DMS 273 treated with DMSO at 0.1 percent for 48 hours (cell line): ENCODE data around the gene DDI1.

Experiments used
- DNase-seq: peaks from one replicate; lab custom pipeline; 2025; lab: John Stamatoyannopoulos, UW

Gene DDI1

GRCh38 chr11:104036588-104036987 is at the start of gene DDI1:
TSS of gene DDI1 (plus strand) at chr11:104036640. CDS start at chr11:104036823, 183 bp downstream.
- no peak for DNase-seq

- DNase-seq, result no peak
Observed at GRCh38 chr11:103987629-103988594, 48.5 kb upstream of the DDI1 start.

GRCh38 chr11:103988595-103988969 is 47.9 kb upstream of the DDI1 start:
- DNase-seq, result no peak

DNA sequence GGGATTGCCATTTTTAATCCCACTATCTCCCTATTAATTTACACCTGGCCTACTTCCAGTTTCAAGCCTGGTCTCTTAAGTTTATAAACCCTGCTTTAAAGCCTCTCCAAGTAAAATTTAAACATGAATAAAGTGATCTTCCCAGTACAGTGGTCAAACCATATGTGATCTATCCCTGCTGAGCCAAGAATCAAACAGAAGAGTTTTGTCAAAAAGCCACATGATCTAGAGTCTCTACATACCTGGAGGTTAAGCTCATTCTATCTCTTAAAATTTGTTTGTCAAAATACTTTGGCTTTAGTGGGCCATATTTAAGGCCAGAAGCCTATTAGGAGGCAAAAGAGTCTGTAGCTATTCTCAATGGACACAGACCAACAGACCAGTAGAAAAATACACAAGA is 42.9 kb upstream of the DDI1 start:
- DNase-seq, result no peak

DNA sequence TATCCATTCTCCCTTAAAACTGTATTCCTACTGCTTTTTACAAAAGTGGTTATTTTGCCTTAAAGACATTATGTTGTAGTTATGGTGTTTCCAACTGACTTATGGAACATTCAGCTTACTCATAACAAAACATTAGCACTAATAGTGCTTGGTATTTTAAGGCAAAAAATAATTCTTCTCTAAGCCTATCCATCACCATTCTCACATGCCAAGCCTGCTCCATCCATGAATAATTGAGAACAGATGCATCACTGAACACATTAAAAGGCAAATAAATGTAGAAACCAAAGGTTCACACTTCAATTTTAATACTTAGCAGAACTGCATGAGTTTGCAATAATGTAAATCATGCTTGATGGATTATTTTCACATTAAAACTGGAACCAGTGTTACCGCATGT is 42.3 kb upstream of the DDI1 start:
- DNase-seq, result no peak

DNA sequence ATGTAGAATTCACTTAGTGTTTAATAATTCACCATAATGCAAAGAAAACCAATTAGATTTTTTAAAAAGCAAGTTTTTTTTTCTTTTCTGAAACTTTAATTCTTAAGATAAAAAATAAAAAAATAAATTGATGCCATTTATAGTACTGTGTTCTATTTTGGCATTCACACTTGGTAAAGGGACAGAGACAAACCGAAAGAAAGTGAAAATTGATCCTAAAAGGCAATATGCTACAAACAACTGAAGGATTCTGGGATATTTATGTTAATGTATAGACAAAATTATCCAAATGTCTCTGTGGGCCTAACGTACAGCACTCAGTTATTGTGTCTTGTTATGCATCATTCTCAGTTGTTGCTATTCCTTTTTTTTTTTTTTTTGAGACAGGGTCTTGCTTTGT is 41.9 kb upstream of the DDI1 start:
- DNase-seq, result no peak

DNA sequence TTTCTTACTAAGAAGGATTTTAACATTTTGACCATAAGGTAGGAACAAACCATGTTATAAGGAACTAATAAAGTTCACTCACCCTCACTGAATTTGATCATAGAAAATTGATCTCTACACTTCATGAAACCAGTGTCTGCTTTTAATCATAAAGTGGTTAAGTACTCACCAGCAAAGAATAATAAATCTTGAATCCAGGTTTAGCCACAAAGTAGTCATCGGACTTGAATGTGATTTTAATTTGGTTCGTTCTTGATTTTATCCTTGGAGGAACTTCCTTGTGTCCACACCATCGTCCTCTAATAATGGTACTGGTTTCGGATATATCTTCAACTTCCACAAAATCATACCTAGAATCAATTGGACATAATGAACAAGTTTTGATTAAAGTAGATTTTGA is 40.5 kb upstream of the DDI1 start:
- no peak for DNase-seq

GRCh38 chr11:103997082-103997481 is 39.4 kb upstream of the DDI1 start:
- DNase-seq, result no peak

GRCh38 chr11:103998826-103999508 is 37.5 kb upstream of the DDI1 start:
- no peak for DNase-seq

- DNase-seq, result no peak
Observed at GRCh38 chr11:104000798-104001197, 35.6 kb upstream of the DDI1 start.

DNA sequence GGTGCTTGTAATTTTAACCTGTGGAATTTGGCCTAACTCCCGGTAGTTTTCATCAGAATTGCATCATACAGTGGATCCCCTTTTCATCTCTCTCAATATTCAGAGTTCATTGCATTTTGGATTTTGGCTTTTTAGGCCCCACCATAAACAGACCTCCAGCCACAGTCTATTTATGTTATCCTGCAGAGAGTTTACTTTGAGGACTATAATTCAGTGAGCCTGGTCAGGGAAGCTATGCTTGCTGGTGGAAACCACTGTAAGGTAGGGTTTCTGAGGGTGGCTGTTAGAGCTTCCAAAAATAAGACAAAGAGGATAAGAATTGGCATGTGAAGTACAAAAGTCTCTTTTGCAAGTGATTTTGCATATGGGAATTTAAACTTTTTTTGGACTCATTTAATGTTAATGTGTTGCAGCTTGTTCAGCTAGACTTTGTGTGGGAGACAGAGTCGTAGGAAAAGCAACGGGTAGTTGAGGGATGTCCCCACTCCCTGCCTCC is 34.8 kb upstream of the DDI1 start:
- DNase-seq, result no peak

DNA sequence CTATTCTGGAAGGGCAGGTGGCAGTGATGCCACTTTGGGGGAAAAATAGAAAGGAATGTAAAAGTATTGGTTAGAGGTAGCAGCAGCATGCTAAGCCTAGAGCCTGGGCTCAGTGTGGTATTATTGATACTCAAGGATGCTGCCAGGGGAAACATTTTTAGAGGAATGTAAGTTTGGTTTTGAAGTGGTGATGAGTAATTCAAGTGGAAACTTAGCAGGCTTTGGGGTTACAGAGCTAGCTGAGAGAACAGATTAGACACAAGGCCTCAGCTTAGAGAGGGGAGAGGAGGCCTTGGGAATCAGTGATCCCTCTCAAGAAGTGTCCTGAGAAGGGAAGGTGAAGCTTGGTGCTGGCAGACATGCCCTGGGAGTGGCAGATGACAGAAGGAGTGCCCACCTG is 32.9 kb upstream of the DDI1 start:
- no peak for DNase-seq

DNA sequence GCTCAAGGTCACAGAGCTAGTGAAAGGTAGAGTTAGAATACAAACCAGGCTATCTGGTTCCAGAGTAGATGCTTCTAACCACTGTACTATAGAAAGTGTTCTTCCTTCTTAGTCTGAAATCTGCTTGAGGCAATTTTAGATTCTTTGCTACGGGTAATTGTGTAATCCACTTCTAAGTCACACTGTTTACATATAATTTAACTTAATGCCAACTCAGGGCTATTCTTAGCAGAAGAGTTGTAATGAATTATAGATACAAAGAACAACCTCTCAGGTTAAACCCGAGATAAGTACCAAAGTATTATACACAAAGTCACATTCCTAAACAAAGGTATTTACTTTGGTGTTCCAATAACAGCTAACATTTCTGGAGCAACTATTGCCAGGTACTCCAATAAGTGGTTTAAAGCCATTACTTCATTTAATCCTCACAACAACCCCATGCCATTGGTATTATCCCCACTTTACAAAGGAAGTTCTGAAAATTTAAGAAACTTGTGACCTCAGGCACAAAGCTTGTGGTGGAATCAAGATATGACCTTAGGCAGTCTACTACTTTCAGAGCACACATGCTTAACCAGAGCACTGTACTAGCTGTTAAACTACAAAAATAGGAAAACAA is 31.1 kb upstream of the DDI1 start:
- DNase-seq, result no peak

DNA sequence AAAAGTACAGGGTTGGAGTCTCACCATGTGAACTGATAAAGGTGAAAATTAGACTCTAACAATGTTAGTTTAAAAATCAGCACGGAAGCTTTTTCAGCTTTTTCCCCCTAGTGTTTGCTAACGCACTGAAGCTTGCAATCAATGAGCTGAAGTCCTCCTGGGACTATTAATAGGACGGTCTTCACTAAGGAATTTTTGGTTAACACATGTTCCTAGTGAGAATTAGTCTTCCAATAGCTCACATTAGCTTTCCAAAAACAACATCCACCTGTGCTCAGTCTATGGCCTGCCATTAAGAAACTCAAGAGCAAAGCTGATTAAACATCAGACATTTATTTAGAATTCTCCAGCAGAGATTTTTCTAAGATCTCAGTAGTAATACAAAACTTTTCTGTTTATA is 26.7 kb upstream of the DDI1 start:
- DNase-seq, result no peak

DNA sequence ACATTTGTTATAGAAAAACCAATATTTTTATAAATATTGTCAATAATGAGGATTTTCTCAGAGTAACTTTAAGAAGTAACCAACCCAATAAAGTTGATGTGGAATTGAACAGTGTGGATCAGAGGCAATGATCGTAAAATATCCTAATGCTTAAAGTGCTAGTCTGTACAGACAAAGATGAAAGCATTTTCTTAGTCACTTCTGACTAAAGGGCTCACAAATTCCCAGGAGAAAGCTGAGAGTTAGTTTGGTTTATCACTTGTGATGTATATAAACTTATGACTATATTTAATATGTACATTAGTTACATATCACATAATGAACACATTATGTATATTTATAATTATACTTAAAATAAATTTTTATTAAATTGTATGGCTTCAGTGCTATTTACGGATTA is 25.4 kb upstream of the DDI1 start:
- no peak for DNase-seq

GRCh38 chr11:104015649-104016415 is 20.6 kb upstream of the DDI1 start:
- DNase-seq, result no peak

- DNase-seq, result no peak
Observed at GRCh38 chr11:104024572-104024971, 11.9 kb upstream of the DDI1 start.

GRCh38 chr11:104028476-104029263 is 7.8 kb upstream of the DDI1 start:
- no peak for DNase-seq

DNA sequence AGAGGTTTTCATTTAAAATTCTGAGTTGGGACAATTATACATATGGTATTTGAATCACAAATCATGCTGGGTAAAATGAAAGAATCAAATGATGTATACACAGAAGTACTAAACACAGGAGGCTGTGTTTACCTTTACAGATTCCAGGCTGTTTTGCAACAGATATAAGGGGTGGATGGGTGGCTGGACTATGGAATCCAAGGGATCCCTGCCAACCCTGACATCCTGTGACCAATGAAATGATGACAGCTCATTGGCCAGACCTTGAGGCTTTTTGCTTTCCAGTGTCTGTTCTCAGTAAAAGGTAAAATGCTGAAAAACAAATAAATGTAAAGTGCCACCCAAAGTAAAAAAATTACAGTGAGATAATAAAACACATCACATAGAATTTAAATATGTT is 3.3 kb upstream of the DDI1 start:
- DNase-seq, result no peak

GRCh38 chr11:104033561-104033960 is 2.9 kb upstream of the DDI1 start:
- no peak for DNase-seq

DNA sequence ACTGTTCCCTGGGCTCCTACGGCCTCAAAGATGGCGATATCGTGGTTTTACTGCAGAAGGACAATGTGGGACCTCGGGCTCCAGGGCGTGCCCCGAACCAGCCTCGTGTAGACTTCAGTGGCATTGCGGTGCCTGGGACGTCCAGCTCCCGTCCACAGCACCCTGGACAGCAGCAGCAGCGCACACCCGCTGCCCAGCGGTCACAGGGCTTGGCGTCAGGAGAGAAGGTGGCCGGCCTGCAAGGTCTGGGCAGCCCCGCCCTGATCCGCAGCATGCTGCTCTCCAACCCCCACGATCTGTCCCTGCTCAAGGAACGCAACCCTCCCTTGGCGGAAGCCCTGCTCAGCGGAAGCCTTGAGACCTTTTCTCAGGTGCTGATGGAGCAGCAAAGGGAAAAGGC is 555 bp downstream of the DDI1 start:
- no peak for DNase-seq
